Uterus (tissue), 2 donors: ENCODE results near the gene PTPRM.

ENCODE experiments used
- POLR2A ChIP-seq, 2 donors: fragments of 450-650 bp; IDR thresholded peaks; one replicate each; pipeline ENCODE4 v1.6.1; 2016; ENCODE audit warnings: antibody characterized with exemption in 2 of 2, mild to moderate bottlenecking in 1 of 2, moderate library complexity in 1 of 2
- TF ChIP-seq, protein P1 (sequence below), 4 experiments: fragments of 200-600 bp in 2 of 4; fragments of 450-650 bp in 2 of 4; sonication (generic) in 2 of 4; IDR thresholded peaks; one replicate each; pipeline ENCODE4 v1.5.1; 2016 to 2019; ENCODE audit warnings: antibody characterized with exemption in 4 of 4, mild to moderate bottlenecking in 2 of 4, moderate library complexity in 1 of 4

DNA sequence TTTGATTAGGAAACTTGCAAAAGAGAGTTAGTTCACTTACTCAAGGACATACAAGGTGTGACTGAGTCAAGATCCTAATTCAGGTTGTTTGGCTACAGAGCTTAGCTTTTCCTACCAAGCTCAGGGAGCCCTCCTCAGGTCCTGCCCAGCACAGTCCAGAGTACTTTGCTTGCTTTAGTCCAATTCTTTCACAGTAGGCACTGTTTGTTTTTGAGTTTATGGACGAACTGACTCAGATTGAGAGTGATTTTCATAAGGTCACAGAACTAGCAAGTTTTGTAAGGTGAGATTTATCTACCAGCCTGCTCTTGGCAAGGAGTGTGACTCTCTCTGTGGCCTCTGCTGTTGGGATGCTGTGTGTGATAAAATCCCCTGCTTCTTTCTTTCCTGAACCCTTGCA is 310.5 kb downstream of the PTPRM start:
- TF ChIP-seq, protein P1, sequence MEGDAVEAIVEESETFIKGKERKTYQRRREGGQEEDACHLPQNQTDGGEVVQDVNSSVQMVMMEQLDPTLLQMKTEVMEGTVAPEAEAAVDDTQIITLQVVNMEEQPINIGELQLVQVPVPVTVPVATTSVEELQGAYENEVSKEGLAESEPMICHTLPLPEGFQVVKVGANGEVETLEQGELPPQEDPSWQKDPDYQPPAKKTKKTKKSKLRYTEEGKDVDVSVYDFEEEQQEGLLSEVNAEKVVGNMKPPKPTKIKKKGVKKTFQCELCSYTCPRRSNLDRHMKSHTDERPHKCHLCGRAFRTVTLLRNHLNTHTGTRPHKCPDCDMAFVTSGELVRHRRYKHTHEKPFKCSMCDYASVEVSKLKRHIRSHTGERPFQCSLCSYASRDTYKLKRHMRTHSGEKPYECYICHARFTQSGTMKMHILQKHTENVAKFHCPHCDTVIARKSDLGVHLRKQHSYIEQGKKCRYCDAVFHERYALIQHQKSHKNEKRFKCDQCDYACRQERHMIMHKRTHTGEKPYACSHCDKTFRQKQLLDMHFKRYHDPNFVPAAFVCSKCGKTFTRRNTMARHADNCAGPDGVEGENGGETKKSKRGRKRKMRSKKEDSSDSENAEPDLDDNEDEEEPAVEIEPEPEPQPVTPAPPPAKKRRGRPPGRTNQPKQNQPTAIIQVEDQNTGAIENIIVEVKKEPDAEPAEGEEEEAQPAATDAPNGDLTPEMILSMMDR (IDR thresholded peaks at IDR 0.05): no peak
- no peak for TF ChIP-seq POLR2A (IDR thresholded peaks at IDR 0.05)
